ENCODE data around the gene CHMP4B. TPM values are rescaled to one million over a fixed set of nuclear protein-coding genes. Genes with fewer than 3 reads are reported as not detected.

CHMP4B gene
- total RNA-seq, 1 experiment from 2014 or later: 77.6 TPM

DNA sequence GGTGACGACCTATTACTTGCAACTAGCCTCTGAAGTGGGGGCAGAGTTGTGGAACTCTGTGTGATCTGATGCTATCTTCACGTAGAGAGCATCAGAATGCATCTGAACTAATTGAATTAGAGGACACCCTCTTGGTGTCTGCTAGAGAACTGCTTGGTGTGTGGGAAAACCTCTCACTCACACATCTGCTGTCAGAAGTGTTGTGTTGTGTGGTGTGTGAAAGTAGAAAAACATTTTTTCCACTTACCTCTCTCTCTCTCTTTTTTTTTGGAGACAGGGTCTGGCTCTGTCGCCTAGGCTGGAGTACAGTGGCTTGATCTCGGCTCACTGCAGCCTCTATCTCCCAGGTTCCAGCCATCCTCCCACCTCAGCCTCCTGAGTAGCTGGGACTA lies 90.0 kb downstream of the CHMP4B start:
- DNase-seq (ENCODE audit: unreplicated experiment): no peak
- peaks cover 48% of the 10 kb centered on the region for H3K27me3 Mint-ChIP-seq (ENCODE audit: insufficient read depth, unreplicated experiment)
- POLR2A ChIA-PET: interaction anchor here (0.9 to 1.6 kb wide), 2 partner anchors 13 to 111 kb away, joined by 3 to 4 read pairs; no protein-coding TSS in a partner anchor
- no TSS peak for BruUV-seq (replicated peaks)
- peaks cover 4% of the 10 kb centered on the region for H3K4me1 Mint-ChIP-seq (ENCODE audit: insufficient read depth, unreplicated experiment)
- no peaks in the 10 kb centered on the region for H3K36me3 Mint-ChIP-seq (ENCODE audit: insufficient read depth, unreplicated experiment)
- no peak overlapping the region for H3K4me3 Mint-ChIP-seq (ENCODE audit: unreplicated experiment)
- CTCF ChIA-PET: interaction anchor here (0.5 kb wide), 1 partner anchor 74 kb away, joined by 3 read pairs; no protein-coding TSS in a partner anchor
- intact Hi-C loops (cut with micrococcal nuclease): no loop called here
- H3K9me3 Mint-ChIP-seq (ENCODE audit: unreplicated experiment): no peaks in the 10 kb centered on the region
- H3K27ac Mint-ChIP-seq (ENCODE audit: low read depth, unreplicated experiment): no peak overlapping the region
- TF ChIP-seq, protein P1, sequence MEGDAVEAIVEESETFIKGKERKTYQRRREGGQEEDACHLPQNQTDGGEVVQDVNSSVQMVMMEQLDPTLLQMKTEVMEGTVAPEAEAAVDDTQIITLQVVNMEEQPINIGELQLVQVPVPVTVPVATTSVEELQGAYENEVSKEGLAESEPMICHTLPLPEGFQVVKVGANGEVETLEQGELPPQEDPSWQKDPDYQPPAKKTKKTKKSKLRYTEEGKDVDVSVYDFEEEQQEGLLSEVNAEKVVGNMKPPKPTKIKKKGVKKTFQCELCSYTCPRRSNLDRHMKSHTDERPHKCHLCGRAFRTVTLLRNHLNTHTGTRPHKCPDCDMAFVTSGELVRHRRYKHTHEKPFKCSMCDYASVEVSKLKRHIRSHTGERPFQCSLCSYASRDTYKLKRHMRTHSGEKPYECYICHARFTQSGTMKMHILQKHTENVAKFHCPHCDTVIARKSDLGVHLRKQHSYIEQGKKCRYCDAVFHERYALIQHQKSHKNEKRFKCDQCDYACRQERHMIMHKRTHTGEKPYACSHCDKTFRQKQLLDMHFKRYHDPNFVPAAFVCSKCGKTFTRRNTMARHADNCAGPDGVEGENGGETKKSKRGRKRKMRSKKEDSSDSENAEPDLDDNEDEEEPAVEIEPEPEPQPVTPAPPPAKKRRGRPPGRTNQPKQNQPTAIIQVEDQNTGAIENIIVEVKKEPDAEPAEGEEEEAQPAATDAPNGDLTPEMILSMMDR (IDR thresholded peaks at IDR 0.05; ENCODE audit: unreplicated experiment): no peak

DNA sequence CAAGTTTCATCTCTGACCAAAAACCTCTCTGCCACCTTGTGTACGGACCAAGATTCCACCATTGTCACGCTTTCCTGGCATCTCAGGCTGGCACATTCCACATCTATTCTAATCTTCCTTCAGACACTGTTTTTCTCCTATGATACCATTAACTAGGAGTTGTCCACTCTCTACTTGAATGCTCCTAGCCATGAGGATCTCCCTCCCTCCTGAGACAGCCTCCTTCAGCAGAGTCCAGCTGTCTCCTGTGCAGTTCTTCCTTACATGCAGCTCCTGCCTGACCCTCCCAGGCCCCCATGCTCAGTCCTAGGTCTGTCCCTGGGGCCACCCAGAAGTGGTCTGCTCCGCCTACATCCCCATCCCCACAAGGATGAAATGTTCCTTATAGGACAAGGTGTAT lies 90.9 kb downstream of the CHMP4B start:
- H3K4me3 Mint-ChIP-seq (ENCODE audit: unreplicated experiment): no peak overlapping the region
- no peaks in the 10 kb centered on the region for H3K36me3 Mint-ChIP-seq (ENCODE audit: insufficient read depth, unreplicated experiment)
- BruUV-seq (replicated peaks): no TSS peak
- peaks cover 41% of the 10 kb centered on the region for H3K27me3 Mint-ChIP-seq (ENCODE audit: insufficient read depth, unreplicated experiment)
- TF ChIP-seq, protein P1 (IDR thresholded peaks at IDR 0.05; ENCODE audit: unreplicated experiment): no peak
- intact Hi-C loops (cut with micrococcal nuclease): no loop called here
- no peak overlapping the region for H3K27ac Mint-ChIP-seq (ENCODE audit: low read depth, unreplicated experiment)
- H3K4me1 Mint-ChIP-seq (ENCODE audit: insufficient read depth, unreplicated experiment): peaks cover 4% of the 10 kb centered on the region
- H3K9me3 Mint-ChIP-seq (ENCODE audit: unreplicated experiment): no peaks in the 10 kb centered on the region
- DNase-seq (ENCODE audit: unreplicated experiment): no peak
- POLR2A ChIA-PET: interaction anchor here (0.5 to 1.6 kb wide), 2 partner anchors 12 to 211 kb away, joined by 3 read pairs; no protein-coding TSS in a partner anchor
- CTCF ChIA-PET: no interaction called here

Other genes with a start within 250 kb of the CHMP4B start
- 0.12 and 0.21 TPM in 2 replicates for gene C20orf144, start 149.0 kb upstream of the CHMP4B start, total RNA-seq (2022)
- gene ACTL10, start 144.4 kb upstream of the CHMP4B start, total RNA-seq (2022): 1.7 and 3.2 TPM in 2 replicates
- 13.0 and 15.1 TPM in 2 replicates for gene NECAB3, start 136.9 kb upstream of the CHMP4B start, total RNA-seq (2022)
- gene E2F1, start 125.0 kb upstream of the CHMP4B start, total RNA-seq (2022): 1.4 and 3.7 TPM in 2 replicates
- gene PXMP4, start 91.0 kb upstream of the CHMP4B start, total RNA-seq (2022): 3.9 and 5.2 TPM in 2 replicates
- gene ZNF341, start 79.4 kb upstream of the CHMP4B start, total RNA-seq (2022): 2.0 and 2.5 TPM in 2 replicates
- 113 and 120 TPM in 2 replicates for gene RALY, start 182.6 kb downstream of the CHMP4B start, total RNA-seq (2022)

All from MCF 10A (cell line).